Measurements from ENCODE around the gene ABCC6. TPM values are rescaled to one million over a fixed set of nuclear protein-coding genes. Genes with fewer than 3 reads are reported as not detected.
"Not testable (repeated sequence)": the region's sequence is repeated elsewhere in the genome, so short reads cannot be mapped to it uniquely, and the experiment has no call there.

Gene ABCC6
- total and polyA plus RNA-seq, 3 donors from 2014 or later = 0.87 to 1.5 (median 1.0) TPM

DNA sequence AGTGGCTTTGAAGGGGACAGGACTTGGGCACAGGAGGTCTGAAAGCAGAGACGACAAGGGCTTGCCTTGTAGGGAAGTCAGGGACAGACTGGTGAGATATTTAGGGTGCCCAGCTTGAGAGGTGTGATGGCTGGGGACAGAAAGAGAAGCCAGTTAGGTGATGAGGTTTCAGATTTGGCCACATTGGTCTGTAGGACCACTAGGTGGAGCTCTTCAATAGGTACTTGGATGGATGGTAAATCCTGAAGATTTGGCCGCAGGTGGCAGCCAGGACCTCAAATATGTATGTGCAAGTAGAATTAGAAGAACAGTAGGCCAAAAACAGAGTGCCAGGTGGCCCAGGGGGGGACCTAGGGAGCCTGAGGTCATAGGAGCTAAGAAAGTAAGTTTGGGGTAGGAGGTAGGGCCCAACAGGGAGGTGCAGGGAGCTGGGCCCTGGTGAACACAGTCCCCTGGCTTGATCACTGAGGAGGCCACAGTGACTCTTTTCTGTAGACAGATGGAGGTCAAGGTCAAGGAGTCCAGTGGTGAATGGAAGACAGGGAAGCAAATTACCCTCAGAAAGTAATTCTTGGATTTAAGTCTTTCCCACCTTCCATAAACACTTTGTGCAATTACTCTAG is 34.1 kb upstream of the ABCC6 start:
- H3K27ac ChIP-seq; H3K9me3 ChIP-seq; DNase-seq; H3K27me3 ChIP-seq; H3K4me3 ChIP-seq; H3K4me1 ChIP-seq; H3K36me3 ChIP-seq (ENCODE audit: low read depth, missing control alignments); intact Hi-C loops (cut with DNase I; ENCODE audit: low total_unique reads): not testable (repeated sequence)
- TF ChIP-seq, protein P1, sequence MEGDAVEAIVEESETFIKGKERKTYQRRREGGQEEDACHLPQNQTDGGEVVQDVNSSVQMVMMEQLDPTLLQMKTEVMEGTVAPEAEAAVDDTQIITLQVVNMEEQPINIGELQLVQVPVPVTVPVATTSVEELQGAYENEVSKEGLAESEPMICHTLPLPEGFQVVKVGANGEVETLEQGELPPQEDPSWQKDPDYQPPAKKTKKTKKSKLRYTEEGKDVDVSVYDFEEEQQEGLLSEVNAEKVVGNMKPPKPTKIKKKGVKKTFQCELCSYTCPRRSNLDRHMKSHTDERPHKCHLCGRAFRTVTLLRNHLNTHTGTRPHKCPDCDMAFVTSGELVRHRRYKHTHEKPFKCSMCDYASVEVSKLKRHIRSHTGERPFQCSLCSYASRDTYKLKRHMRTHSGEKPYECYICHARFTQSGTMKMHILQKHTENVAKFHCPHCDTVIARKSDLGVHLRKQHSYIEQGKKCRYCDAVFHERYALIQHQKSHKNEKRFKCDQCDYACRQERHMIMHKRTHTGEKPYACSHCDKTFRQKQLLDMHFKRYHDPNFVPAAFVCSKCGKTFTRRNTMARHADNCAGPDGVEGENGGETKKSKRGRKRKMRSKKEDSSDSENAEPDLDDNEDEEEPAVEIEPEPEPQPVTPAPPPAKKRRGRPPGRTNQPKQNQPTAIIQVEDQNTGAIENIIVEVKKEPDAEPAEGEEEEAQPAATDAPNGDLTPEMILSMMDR (IDR thresholded peaks at IDR 0.05) = peak in 1 of 3 experiments; percentile 26
- 53 to 60% methylated on average over 1 to 2 of the region's 2 CpGs for WGBS, 2 donors

DNA sequence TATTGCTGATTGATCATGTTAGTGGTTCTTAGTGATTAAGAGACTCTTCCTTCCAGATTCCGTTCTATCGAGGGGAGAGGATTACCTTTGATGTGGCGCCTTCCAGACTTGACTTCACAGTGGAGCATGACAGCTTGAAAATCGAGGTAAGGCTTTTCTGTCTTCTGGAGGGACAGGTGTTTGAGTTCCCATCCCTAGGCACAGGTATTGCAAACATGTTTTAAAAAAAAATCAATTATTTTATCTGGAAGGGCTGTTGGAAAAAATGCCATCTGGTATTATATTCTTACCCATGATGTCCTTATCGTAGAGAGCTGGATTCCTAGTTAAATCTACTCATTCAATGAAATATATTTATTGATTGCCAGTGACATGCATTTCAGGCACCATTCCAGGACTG is 29.1 kb upstream of the ABCC6 start:
- intact Hi-C loops (cut with DNase I; ENCODE audit: low total_unique reads); DNase-seq; H3K27ac ChIP-seq; H3K4me1 ChIP-seq; H3K27me3 ChIP-seq; H3K4me3 ChIP-seq; H3K36me3 ChIP-seq (ENCODE audit: low read depth, missing control alignments); H3K9me3 ChIP-seq: not testable (repeated sequence)
- WGBS, 2 donors = no CpG with 5 or more reads among the region's 5 CpGs

DNA sequence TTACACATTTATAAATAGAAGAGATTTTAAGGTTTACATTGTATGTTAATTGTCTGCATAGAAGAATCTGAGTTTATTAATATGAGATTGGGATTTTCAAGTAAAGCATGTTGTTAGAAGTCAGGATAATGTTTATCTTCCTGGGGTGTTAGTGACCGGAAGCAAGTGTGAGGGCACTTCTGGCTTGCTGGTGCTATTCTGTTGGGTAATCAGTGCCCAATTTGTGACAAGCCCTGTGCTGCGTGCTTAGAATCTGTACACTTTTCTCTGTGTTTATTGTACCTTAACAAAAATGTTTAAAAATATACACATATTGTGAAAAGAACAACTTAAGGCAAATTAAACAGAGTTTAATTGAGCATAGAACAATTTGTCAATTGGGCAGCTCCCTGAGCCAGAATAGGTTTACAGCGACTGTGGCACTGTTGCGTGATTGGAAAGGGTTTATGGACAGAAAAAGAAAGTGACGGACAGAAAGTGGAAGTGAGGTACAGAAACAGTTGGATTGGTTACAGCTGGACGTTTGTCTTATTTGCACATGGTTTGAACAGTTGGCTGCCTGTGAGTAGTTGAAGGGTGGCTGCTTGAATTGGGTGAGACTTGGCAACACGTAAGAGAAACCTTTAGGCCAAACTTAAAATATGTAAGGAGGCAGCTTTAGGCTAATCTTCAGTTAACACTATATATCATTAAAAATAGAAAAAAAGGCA is 26.5 kb upstream of the ABCC6 start:
- DNase-seq = not testable (repeated sequence)

DNA sequence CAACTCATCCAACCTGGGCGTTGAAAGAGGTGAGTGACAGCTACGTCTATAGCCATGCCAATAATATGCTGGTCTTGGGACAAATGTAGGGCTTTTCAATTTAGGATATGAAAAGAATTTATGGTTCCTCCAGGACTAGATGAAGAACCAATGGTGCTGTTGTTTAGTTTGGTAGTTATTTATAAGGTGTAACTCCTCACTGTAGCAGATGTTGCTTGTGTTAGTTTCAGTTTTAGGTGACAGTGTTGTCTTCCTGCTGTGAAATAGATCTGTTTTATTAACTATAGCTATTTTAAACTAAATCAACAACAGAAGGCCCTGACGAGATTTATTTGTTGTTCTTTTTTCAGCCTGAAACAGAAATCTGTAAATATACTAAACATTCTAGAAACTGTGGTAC is 24.1 kb upstream of the ABCC6 start:
- H3K27ac ChIP-seq; H3K4me1 ChIP-seq; H3K27me3 ChIP-seq; intact Hi-C loops (cut with DNase I; ENCODE audit: low total_unique reads); DNase-seq; H3K9me3 ChIP-seq; H3K4me3 ChIP-seq; H3K36me3 ChIP-seq (ENCODE audit: low read depth, missing control alignments): not testable (repeated sequence)
- no CpG with 5 or more reads among the region's 3 CpGs for WGBS, 2 donors

More for the DNA sequence above, 26.5 kb upstream of the ABCC6 start:
- WGBS, 2 donors = 82 to 93% methylated on average over 3 to 4 of the region's 7 CpGs
- H3K9me3 ChIP-seq; H3K27ac ChIP-seq; H3K4me1 ChIP-seq; H3K36me3 ChIP-seq (ENCODE audit: low read depth, missing control alignments); intact Hi-C loops (cut with DNase I; ENCODE audit: low total_unique reads); H3K4me3 ChIP-seq; H3K27me3 ChIP-seq: not testable (repeated sequence)

DNA sequence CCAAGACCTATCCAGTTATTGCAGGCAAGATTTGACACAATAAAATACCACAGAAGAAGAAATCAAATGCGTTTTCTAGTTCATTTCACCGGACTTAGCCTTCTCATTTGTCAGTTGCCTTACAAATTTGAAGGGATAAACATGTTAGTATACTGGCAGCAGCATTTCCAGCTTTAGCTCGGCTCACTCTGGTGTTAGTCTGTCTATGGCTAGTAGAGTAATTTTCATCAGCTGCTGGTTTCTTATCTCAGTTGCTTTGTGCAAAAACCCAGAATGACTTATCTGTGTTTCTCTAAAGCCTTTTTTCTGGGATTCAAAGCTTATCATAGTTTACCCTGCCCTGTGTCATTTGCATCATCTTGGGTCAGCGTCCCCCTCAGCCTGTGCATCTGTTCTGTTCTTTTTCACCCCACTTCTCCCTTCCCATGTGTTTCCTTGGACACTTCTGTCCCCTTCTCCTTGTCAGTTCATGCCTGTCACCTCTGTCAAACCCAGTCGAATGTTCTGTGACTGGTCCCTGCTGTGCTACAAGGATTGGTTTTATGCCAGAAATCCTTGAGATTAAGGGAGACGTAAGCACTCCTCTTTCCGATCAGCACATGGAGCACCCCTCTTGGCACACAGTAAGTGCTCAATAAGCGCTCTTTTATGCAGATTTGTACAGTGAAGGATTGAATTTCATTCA is 23.4 kb upstream of the ABCC6 start:
- DNase-seq; H3K4me1 ChIP-seq; H3K27me3 ChIP-seq; intact Hi-C loops (cut with DNase I; ENCODE audit: low total_unique reads); H3K27ac ChIP-seq; H3K9me3 ChIP-seq; H3K36me3 ChIP-seq (ENCODE audit: low read depth, missing control alignments); H3K4me3 ChIP-seq: not testable (repeated sequence)
- WGBS, 2 donors = 80 to 90% methylated on average over 1 to 2 of the region's 8 CpGs

DNA sequence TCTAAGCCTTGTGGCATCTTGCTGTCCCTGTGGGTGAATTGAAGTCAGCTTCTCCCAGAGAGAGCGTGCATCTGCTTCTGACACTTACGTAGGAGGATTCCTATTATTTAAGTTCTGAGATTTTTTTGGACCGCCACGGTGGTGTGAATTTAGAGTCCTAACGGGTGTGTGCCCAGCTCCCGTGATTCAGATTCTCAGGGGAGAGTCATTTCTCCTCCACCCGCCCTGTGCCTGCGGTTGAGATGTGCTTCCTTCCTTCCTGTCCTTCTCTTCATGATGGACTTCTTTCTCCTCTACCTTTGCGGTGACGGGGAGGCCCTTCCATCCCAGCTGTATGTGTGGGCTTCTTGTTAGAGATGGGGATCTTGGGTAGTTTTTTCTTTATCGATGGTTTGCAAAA is 20.6 kb upstream of the ABCC6 start:
- 94 to 95% methylated on average over 10 to 11 of the region's 11 CpGs for WGBS, 2 donors
- H3K4me3 ChIP-seq; H3K27me3 ChIP-seq; H3K27ac ChIP-seq; DNase-seq; intact Hi-C loops (cut with DNase I; ENCODE audit: low total_unique reads); H3K36me3 ChIP-seq (ENCODE audit: low read depth, missing control alignments); H3K4me1 ChIP-seq; H3K9me3 ChIP-seq: not testable (repeated sequence)

DNA sequence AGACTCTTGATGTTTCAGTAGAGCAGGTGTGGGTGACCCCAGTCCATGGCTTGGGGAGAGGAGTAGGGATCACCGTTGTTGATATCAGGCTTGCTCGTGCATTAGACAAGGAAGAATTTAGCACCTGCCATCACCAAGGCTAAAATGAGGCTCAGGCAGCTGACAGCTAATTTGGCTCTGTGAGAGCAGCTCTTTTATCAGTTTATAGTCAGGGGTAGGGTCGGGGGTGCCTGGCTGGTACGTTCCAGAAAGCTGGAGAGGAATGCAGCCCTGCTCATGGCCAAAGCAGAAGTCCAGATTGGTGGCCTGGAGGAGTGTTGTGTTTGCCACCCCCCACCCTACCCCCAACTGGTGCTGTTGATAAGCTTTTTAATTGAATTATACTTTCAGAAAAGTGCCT is 17.4 kb upstream of the ABCC6 start:
- DNase-seq; H3K36me3 ChIP-seq (ENCODE audit: low read depth, missing control alignments); H3K4me3 ChIP-seq; intact Hi-C loops (cut with DNase I; ENCODE audit: low total_unique reads); H3K27ac ChIP-seq; H3K9me3 ChIP-seq; H3K27me3 ChIP-seq; H3K4me1 ChIP-seq: not testable (repeated sequence)
- 55% methylated on average over 4 of the region's 4 CpGs; no CpG with 5 or more reads in 1 of the 2 donors for WGBS, 2 donors

DNA sequence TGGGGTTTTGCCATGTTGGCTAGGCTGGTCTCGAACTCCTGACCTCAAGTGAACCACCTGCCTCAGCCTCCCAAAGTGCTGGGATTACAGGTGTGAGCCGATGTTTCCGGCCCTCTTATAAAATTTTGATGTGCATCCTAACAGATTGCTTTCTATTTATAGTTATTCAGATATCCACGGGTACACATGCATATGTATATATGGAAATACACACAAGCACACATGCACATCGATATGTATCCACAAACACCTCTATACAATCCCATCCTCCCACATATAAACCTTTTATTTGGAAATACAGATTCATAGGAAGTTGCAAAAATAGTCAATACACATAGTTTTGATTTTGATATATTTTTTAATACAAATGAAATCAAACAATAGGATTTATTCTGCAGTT is 14.4 kb upstream of the ABCC6 start:
- H3K36me3 ChIP-seq (ENCODE audit: low read depth, missing control alignments); H3K27ac ChIP-seq; H3K4me1 ChIP-seq; H3K4me3 ChIP-seq; intact Hi-C loops (cut with DNase I; ENCODE audit: low total_unique reads); DNase-seq; H3K9me3 ChIP-seq; H3K27me3 ChIP-seq: not testable (repeated sequence)
- WGBS, 2 donors = 93% methylated on average over 5 of the region's 5 CpGs

DNA sequence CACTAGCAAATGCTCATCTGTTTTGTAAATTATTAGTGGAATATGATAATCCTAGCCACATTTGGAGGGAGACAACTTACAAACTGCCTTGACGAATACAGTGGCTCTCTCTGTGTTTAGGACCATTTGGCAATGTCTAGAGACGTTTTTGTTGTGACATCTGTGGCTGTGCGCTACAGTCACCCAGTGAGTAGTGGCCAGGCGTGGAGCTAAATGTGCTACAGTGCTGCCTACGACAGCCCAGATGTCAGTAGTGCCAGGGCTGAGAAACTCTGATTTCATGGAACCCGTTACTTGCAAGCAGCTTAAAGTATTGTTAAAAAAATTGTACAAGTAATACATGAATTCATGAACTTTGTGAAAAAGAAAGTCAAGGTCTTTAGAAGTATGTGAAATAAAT is 13.8 kb upstream of the ABCC6 start:
- H3K36me3 ChIP-seq (ENCODE audit: low read depth, missing control alignments); H3K27ac ChIP-seq; DNase-seq; H3K4me1 ChIP-seq; H3K27me3 ChIP-seq; intact Hi-C loops (cut with DNase I; ENCODE audit: low total_unique reads); H3K4me3 ChIP-seq; H3K9me3 ChIP-seq: not testable (repeated sequence)
- WGBS, 2 donors = 94 to 95% methylated on average over 3 to 6 of the region's 6 CpGs

DNA sequence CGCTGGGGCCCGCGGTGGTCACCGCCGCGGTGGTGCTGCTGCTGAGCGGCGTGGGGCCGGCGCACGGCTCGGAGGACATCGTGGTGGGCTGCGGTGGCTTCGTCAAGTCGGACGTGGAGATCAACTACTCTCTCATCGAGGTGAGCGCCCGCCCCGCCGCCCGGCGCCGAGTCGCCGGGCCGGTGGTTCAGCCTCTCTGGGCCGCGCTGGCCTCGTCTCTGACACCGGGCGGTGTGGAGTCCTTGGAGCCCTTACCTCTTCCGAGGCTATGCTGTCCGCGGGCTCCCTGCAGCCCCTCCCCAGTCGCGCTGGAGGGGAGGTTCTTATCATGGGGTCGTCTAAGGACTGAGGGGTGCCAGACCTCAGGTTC is 9.4 kb upstream of the ABCC6 start:
- H3K4me3 ChIP-seq; H3K4me1 ChIP-seq; intact Hi-C loops (cut with DNase I; ENCODE audit: low total_unique reads); H3K27ac ChIP-seq; H3K27me3 ChIP-seq; DNase-seq; H3K9me3 ChIP-seq; H3K36me3 ChIP-seq (ENCODE audit: low read depth, missing control alignments): not testable (repeated sequence)
- WGBS, 2 donors = no CpG with 5 or more reads among the region's 39 CpGs

DNA sequence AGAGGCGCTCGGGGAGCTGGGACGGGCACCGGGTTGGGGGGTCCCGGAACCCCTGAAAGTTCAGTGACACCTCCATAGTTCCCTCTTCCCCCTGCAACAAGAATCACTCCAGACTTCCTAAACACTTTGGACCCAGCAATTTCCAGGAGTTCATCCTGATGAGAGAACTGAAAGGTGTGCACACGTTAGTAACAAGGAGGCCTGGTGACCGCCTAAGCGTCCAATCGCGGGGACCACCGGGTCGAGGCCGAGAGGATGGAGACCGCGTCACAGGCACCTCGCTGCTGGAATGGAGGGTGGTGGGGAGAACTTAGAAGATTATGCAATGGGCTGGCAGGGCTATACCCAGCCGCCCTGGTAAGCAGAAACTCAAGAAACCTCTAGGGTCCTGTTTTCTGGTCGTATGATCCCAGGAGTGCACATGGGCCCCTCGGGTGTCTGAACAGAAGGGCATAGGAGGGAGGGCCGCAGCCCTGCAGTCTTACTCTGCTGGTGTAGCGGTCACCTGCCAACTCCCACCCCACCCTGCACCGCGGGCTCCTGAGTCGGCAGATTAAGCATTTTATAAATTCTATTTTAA is 458 bp upstream of the ABCC6 start:
- WGBS, 2 donors = 0 to 2% methylated on average over 4 to 12 of the region's 24 CpGs
- H3K4me1 ChIP-seq; H3K27me3 ChIP-seq; H3K9me3 ChIP-seq; intact Hi-C loops (cut with DNase I; ENCODE audit: low total_unique reads); H3K4me3 ChIP-seq; H3K36me3 ChIP-seq (ENCODE audit: low read depth, missing control alignments); DNase-seq; H3K27ac ChIP-seq: not testable (repeated sequence)

Data from testis (tissue), 3 donors.